ENCODE measurements around the gene ASB15. TPM values are rescaled to one million over a fixed set of nuclear protein-coding genes. Genes with fewer than 3 reads are reported as not detected.

ASB15 gene
- total RNA-seq, 6 experiments from 2014 or later: not detected

- no peak overlapping the region for H3K27ac Mint-ChIP-seq
- H3K4me3 Mint-ChIP-seq: no peak overlapping the region
- no peaks in the 10 kb centered on the region for H3K9me3 Mint-ChIP-seq
- H3K27me3 Mint-ChIP-seq (ENCODE audit: insufficient read depth): peaks cover 1% of the 10 kb centered on the region
- peaks cover 19% of the 10 kb centered on the region for H3K4me1 Mint-ChIP-seq (ENCODE audit: low read depth)
- H3K36me3 Mint-ChIP-seq (ENCODE audit: low read depth): no peaks in the 10 kb centered on the region
- no peak for DNase-seq
- no peak for TF ChIP-seq CTCF (IDR thresholded peaks at IDR 0.05)
Measured at GRCh38 chr7:123673137-123673732, 71.6 kb downstream of the ASB15 start.

GRCh38 chr7:123673752-123674398 is 72.3 kb downstream of the ASB15 start:
- Mint-ChIP-seq H3K36me3 (ENCODE audit: low read depth) (no peaks in the 10 kb centered on the region), H3K4me3 (no peak overlapping the region), H3K4me1 (ENCODE audit: low read depth) (peaks cover 19% of the 10 kb centered on the region), H3K27me3 (ENCODE audit: insufficient read depth) (peaks cover 1% of the 10 kb centered on the region), H3K9me3 (no peaks in the 10 kb centered on the region), H3K27ac (no peak overlapping the region)
- TF ChIP-seq CTCF (IDR thresholded peaks at IDR 0.05): no peak
- no peak for DNase-seq

GRCh38 chr7:123674399-123675180 is 73.0 kb downstream of the ASB15 start:
- Mint-ChIP-seq H3K36me3 (ENCODE audit: low read depth) (no peaks in the 10 kb centered on the region), H3K27ac (no peak overlapping the region), H3K27me3 (ENCODE audit: insufficient read depth) (no peaks in the 10 kb centered on the region; the same call in none of the 2 replicates), H3K9me3 (no peaks in the 10 kb centered on the region), H3K4me1 (ENCODE audit: low read depth) (peaks cover 19% of the 10 kb centered on the region), H3K4me3 (no peak overlapping the region)
- DNase-seq: peak; percentile 20
- TF ChIP-seq CTCF (IDR thresholded peaks at IDR 0.05): no peak

- H3K36me3 Mint-ChIP-seq (ENCODE audit: low read depth): no peaks in the 10 kb centered on the region
- H3K4me3 Mint-ChIP-seq: no peak overlapping the region
- H3K27ac Mint-ChIP-seq: no peak overlapping the region
- no peak for DNase-seq
- no peaks in the 10 kb centered on the region; the same call in 1 of the 2 replicates for H3K27me3 Mint-ChIP-seq (ENCODE audit: insufficient read depth)
- TF ChIP-seq CTCF (IDR thresholded peaks at IDR 0.05): no peak
- H3K9me3 Mint-ChIP-seq: no peaks in the 10 kb centered on the region
- H3K4me1 Mint-ChIP-seq (ENCODE audit: low read depth): peaks cover 19% of the 10 kb centered on the region
Measured at GRCh38 chr7:123675181-123675473, 73.5 kb downstream of the ASB15 start.

- Mint-ChIP-seq H3K36me3 (ENCODE audit: low read depth) (no peaks in the 10 kb centered on the region), H3K27ac (no peak overlapping the region; the same call in 1 of the 2 replicates), H3K4me3 (no peak overlapping the region), H3K4me1 (ENCODE audit: low read depth) (peaks cover 19% of the 10 kb centered on the region), H3K9me3 (no peaks in the 10 kb centered on the region), H3K27me3 (ENCODE audit: insufficient read depth) (no peaks in the 10 kb centered on the region; the same call in 1 of the 2 replicates)
- TF ChIP-seq CTCF (IDR thresholded peaks at IDR 0.05): no peak
- no peak for DNase-seq
Measured at GRCh38 chr7:123677061-123677715, 75.6 kb downstream of the ASB15 start.

All from HFFc6 (cell line).